HFFc6 (cell line): ENCODE results near the gene FAM83B. TPM values are rescaled to one million over a fixed set of nuclear protein-coding genes. Genes with fewer than 3 reads are reported as not detected.

Experiments
- DNase-seq: peaks from one replicate; pipeline ENCODE4 v3.0.0-alpha.2; 2018
- H3K27ac Mint-ChIP-seq: 2 replicates; pipeline ENCODE4 v1.8.0; 2020; ENCODE audit warnings: mild to moderate bottlenecking, mixed read lengths
- H3K27me3 Mint-ChIP-seq: 2 replicates; pipeline ENCODE4 v1.8.0; 2021; ENCODE audit warnings: mild to moderate bottlenecking, moderate library complexity, mixed read lengths; ENCODE audit not compliant: insufficient read depth
- H3K36me3 Mint-ChIP-seq: 2 replicates; pipeline ENCODE4 v1.8.0; 2021; ENCODE audit warnings: low read depth, mixed read lengths
- H3K4me1 Mint-ChIP-seq: 2 replicates; pipeline ENCODE4 v1.8.0; 2020; ENCODE audit warnings: low read depth, mixed read lengths
- H3K4me3 Mint-ChIP-seq: 2 replicates; pipeline ENCODE4 v1.8.0; 2020; ENCODE audit warnings: mild to moderate bottlenecking, moderate library complexity, mixed read lengths
- H3K9me3 Mint-ChIP-seq: 2 replicates; pipeline ENCODE4 v1.8.0; 2020; ENCODE audit warnings: mild to moderate bottlenecking, mixed read lengths
- CTCF ChIP-seq: fragments of 200-600 bp; sonication (generic); IDR thresholded peaks from 2 replicates; pipeline ENCODE4 v1.5.0; 2021; ENCODE audit warnings: antibody characterized with exemption, mild to moderate bottlenecking
- total RNA-seq, 6 experiments: library from RNA; stranded (reverse); fragmentation: NEBNext Ultra II Directional; extraction: Animal tissue kit (Norgen Biotek cat#: 25700); gene quantifications; 2 replicates in 1 of 6; 3 replicates in 5 of 6; pipeline ENCODE4 v1.2.3, GENCODE V29; 2021

The FAM83B gene
- total RNA-seq, 6 experiments from 2014 or later, result not detected

GRCh38 chr6:54874349-54875048 is 27.9 kb downstream of the FAM83B start:
- H3K9me3 Mint-ChIP-seq, result no peaks in the 10 kb centered on the region; the same call in 1 of the 2 replicates
- TF ChIP-seq CTCF, result no peak
- DNase-seq, result no peak
- no peak overlapping the region for H3K4me3 Mint-ChIP-seq
- no peaks in the 10 kb centered on the region for H3K36me3 Mint-ChIP-seq
- H3K4me1 Mint-ChIP-seq, result no peaks in the 10 kb centered on the region
- no peaks in the 10 kb centered on the region for H3K27me3 Mint-ChIP-seq
- no peak overlapping the region for H3K27ac Mint-ChIP-seq

- no peak overlapping the region for H3K4me3 Mint-ChIP-seq
- no peak for TF ChIP-seq CTCF
- no peak overlapping the region for H3K27ac Mint-ChIP-seq
- H3K36me3 Mint-ChIP-seq, result no peaks in the 10 kb centered on the region
- no peaks in the 10 kb centered on the region for H3K4me1 Mint-ChIP-seq
- H3K9me3 Mint-ChIP-seq, result no peaks in the 10 kb centered on the region; the same call in 1 of the 2 replicates
- no peaks in the 10 kb centered on the region for H3K27me3 Mint-ChIP-seq
- DNase-seq, result no peak
Observed at GRCh38 chr6:54875539-54875938, 29.0 kb downstream of the FAM83B start.

GRCh38 chr6:54876365-54876764 is 29.8 kb downstream of the FAM83B start:
- no peaks in the 10 kb centered on the region for H3K36me3 Mint-ChIP-seq
- no peak for TF ChIP-seq CTCF
- H3K27ac Mint-ChIP-seq, result no peak overlapping the region
- no peak for DNase-seq
- H3K27me3 Mint-ChIP-seq, result no peaks in the 10 kb centered on the region
- H3K9me3 Mint-ChIP-seq, result no peaks in the 10 kb centered on the region; the same call in 1 of the 2 replicates
- H3K4me3 Mint-ChIP-seq, result no peak overlapping the region
- H3K4me1 Mint-ChIP-seq, result no peaks in the 10 kb centered on the region

GRCh38 chr6:54876871-54877270 is 30.3 kb downstream of the FAM83B start:
- Mint-ChIP-seq H3K27me3 (no peaks in the 10 kb centered on the region), H3K27ac (no peak overlapping the region)

GRCh38 chr6:54877713-54878317 is 31.2 kb downstream of the FAM83B start:
- no peaks in the 10 kb centered on the region for H3K4me1 Mint-ChIP-seq
- H3K27ac Mint-ChIP-seq, result no peak overlapping the region
- no peaks in the 10 kb centered on the region for H3K36me3 Mint-ChIP-seq
- H3K9me3 Mint-ChIP-seq, result no peaks in the 10 kb centered on the region; the same call in 1 of the 2 replicates
- no peak for DNase-seq
- no peak for TF ChIP-seq CTCF
- no peak overlapping the region for H3K4me3 Mint-ChIP-seq
- H3K27me3 Mint-ChIP-seq, result no peaks in the 10 kb centered on the region

More at GRCh38 chr6:54876871-54877270, 30.3 kb downstream of the FAM83B start:
- TF ChIP-seq CTCF, result no peak
- no peaks in the 10 kb centered on the region; the same call in 1 of the 2 replicates for H3K9me3 Mint-ChIP-seq
- no peaks in the 10 kb centered on the region for H3K36me3 Mint-ChIP-seq
- H3K4me1 Mint-ChIP-seq, result no peaks in the 10 kb centered on the region
- no peak for DNase-seq
- no peak overlapping the region for H3K4me3 Mint-ChIP-seq
